ENCODE data around the gene FBXL16. TPM values are rescaled to one million over a fixed set of nuclear protein-coding genes. Genes with fewer than 3 reads are reported as not detected.

FBXL16 gene
- total RNA-seq, 1 donor from 2014 or later, result 0.13 TPM

DNA sequence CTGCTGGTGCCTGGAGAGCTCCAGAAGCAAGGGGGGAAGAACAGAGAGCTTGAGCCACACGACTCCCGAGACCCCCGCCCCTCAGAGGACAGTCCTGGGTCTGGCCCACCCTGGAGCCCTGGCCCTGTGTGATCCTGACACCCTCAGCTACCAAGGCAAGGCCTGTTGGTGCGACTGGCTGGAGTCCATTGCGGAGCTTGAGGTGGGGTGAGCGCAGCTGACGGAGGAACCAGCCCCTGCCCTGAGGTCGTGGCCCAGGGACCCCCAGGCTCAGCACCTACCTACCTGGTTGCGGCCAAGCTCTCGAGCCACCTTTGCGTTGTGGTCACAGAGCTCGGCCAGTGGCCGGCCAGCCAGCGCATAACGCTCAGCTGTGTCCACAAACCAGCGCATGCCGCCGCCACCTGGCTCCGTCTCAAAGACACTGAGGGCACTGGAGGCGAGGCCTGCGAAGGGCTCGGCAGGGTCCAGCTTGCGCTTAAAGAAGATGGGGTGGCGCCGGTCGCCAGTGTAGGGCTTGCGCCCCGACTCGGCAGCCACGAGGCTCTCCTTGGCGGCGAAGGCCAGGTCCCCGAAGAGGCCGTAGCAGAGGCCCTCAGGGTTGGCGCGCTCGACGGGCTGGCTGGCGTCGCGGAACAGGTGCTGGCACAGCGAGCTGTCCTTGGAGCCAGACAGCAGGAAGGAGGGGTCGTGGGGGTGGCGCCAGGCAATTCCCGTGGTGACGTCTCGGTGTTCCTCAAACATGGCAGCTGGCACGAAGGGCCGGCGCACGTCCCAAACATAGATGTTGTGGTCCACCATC lies 18.9 kb downstream of the FBXL16 start:
- H3K9ac ChIP-seq, result no peak overlapping the region
- H3K4me2 ChIP-seq, result no peak overlapping the region
- H3K27ac Mint-ChIP-seq, result no peak overlapping the region
- no peaks in the 10 kb centered on the region for H3K9me3 Mint-ChIP-seq
- H3K27me3 ChIP-seq, result peaks cover 13% of the 10 kb centered on the region
- peaks cover 8% of the 10 kb centered on the region for H3K4me1 ChIP-seq
- peaks cover 33% of the 10 kb centered on the region for H3K79me2 ChIP-seq (ENCODE audit: low read depth)
- H3K27ac ChIP-seq, result no peak overlapping the region
- H4K20me1 ChIP-seq (ENCODE audit: low read depth), result peaks cover 21% of the 10 kb centered on the region
- H3K9me3 ChIP-seq (ENCODE audit: low read depth), result no peaks in the 10 kb centered on the region
- no peak overlapping the region for H2AFZ ChIP-seq (replicated peaks)
- H3K4me3 Mint-ChIP-seq, result no peak overlapping the region
- H3F3A ChIP-seq (ENCODE audit: low read depth), result peaks cover 38% of the 10 kb centered on the region
- TF ChIP-seq, protein P1, sequence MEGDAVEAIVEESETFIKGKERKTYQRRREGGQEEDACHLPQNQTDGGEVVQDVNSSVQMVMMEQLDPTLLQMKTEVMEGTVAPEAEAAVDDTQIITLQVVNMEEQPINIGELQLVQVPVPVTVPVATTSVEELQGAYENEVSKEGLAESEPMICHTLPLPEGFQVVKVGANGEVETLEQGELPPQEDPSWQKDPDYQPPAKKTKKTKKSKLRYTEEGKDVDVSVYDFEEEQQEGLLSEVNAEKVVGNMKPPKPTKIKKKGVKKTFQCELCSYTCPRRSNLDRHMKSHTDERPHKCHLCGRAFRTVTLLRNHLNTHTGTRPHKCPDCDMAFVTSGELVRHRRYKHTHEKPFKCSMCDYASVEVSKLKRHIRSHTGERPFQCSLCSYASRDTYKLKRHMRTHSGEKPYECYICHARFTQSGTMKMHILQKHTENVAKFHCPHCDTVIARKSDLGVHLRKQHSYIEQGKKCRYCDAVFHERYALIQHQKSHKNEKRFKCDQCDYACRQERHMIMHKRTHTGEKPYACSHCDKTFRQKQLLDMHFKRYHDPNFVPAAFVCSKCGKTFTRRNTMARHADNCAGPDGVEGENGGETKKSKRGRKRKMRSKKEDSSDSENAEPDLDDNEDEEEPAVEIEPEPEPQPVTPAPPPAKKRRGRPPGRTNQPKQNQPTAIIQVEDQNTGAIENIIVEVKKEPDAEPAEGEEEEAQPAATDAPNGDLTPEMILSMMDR (IDR thresholded peaks at IDR 0.05), result no peak
- TF ChIP-seq EZH2phosphoT487 (IDR thresholded peaks at IDR 0.05), result no peak
- TF ChIP-seq EZH2 (IDR thresholded peaks at IDR 0.05), result no peak
- DNase-seq (ENCODE audit: low spot score), result no peak
- peaks cover 13% of the 10 kb centered on the region for H3K27me3 Mint-ChIP-seq (ENCODE audit: insufficient read depth, low read depth)
- H3K36me3 ChIP-seq, result peaks cover 2% of the 10 kb centered on the region
- H3K4me1 Mint-ChIP-seq, result peaks cover 27% of the 10 kb centered on the region
- H3K36me3 Mint-ChIP-seq, result peaks cover 3% of the 10 kb centered on the region
- no peak overlapping the region for H3K4me3 ChIP-seq

DNA sequence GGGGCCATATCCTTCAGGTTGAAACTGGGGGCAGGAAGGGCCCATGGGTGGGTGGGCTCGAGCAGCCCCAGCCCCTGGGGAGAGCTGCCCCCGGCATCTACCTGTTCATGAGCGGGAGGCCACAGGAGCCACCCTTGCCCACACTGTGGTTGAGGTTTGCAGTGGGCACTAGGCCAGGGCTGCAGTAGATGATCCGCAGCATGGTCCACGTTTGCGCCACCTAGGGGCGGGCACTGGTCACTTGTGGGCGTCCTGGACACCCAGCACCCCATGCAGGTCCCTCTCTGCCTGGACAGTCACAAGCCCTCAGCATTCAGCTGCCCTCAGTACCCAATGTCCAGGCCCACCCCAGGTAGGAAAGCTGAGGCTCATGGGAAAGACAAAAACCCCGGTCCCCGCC lies 19.6 kb downstream of the FBXL16 start:
- Histone ChIP-seq H3F3A (ENCODE audit: low read depth) (peaks cover 45% of the 10 kb centered on the region), H3K79me2 (ENCODE audit: low read depth) (peaks cover 40% of the 10 kb centered on the region), H3K9ac (no peak overlapping the region), H3K27ac (no peak overlapping the region), H3K4me2 (no peak overlapping the region), H3K4me1 (peaks cover 14% of the 10 kb centered on the region), H4K20me1 (ENCODE audit: low read depth) (peaks cover 28% of the 10 kb centered on the region), H2AFZ (replicated peaks) (no peak overlapping the region), H3K36me3 (peaks cover 2% of the 10 kb centered on the region), H3K9me3 (ENCODE audit: low read depth) (no peaks in the 10 kb centered on the region), H3K4me3 (no peak overlapping the region), H3K27me3 (peaks cover 6% of the 10 kb centered on the region)
- Mint-ChIP-seq H3K4me3 (peak overlapping the region; percentile 76), H3K27me3 (ENCODE audit: insufficient read depth, low read depth) (peaks cover 13% of the 10 kb centered on the region), H3K36me3 (peaks cover 3% of the 10 kb centered on the region), H3K27ac (no peak overlapping the region), H3K4me1 (peaks cover 34% of the 10 kb centered on the region), H3K9me3 (no peaks in the 10 kb centered on the region)
- peak; percentile 65 for DNase-seq (ENCODE audit: low spot score)
- TF ChIP-seq, protein P1 (IDR thresholded peaks at IDR 0.05), result peak; percentile 59
- no peak for TF ChIP-seq EZH2 (IDR thresholded peaks at IDR 0.05)

DNA sequence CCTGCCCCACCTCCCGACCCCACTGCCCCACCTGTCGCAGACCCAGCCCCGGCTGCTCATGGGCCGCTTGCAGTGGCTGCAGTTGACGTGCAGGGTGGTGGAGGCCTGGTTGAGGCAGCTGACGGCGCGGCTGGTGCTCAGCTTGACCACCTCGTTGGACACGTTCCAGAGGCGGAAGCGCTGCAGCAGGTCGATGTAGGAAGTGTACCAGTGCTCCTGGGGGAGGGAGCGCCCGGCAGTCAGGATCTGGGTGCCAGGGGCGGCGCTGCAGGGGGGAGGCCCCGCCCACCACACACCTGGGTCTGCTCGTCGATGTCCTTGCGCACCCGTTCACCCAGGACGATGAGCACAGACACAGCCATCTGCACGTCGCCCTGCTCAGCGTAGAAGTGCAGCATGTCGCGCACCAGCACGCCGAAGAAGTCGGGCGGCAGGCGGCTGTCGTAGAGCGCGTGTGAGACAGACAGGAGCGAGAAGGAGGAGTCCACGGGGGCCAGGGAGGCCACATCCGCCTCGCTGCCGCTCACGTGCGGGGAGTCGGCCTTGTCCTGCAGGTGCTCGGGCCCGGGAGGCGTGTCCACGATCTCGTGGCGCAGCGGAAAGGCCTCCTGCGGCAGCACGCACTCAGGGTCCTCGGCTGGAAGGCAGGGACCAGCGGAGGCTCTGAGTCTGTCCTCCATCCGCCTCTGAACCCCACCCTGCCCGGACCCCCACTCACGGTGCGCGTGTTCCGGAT lies 20.5 kb downstream of the FBXL16 start:
- no peak for DNase-seq (ENCODE audit: low spot score)
- Histone ChIP-seq H3K4me3 (no peak overlapping the region), H3K27me3 (no peaks in the 10 kb centered on the region), H3K4me2 (no peak overlapping the region), H3F3A (ENCODE audit: low read depth) (peaks cover 51% of the 10 kb centered on the region), H3K9ac (no peak overlapping the region), H3K9me3 (ENCODE audit: low read depth) (no peaks in the 10 kb centered on the region), H3K79me2 (ENCODE audit: low read depth) (peaks cover 43% of the 10 kb centered on the region), H3K36me3 (peaks cover 2% of the 10 kb centered on the region), H3K4me1 (peaks cover 14% of the 10 kb centered on the region), H3K27ac (no peak overlapping the region), H2AFZ (replicated peaks) (no peak overlapping the region), H4K20me1 (ENCODE audit: low read depth) (peaks cover 34% of the 10 kb centered on the region)
- Mint-ChIP-seq H3K27ac (no peak overlapping the region), H3K4me1 (peaks cover 30% of the 10 kb centered on the region), H3K4me3 (no peak overlapping the region), H3K36me3 (peaks cover 3% of the 10 kb centered on the region), H3K27me3 (ENCODE audit: insufficient read depth, low read depth) (peaks cover 13% of the 10 kb centered on the region), H3K9me3 (no peaks in the 10 kb centered on the region)
- TF ChIP-seq, protein P1 (IDR thresholded peaks at IDR 0.05), result no peak
- TF ChIP-seq EZH2 (IDR thresholded peaks at IDR 0.05) (no peak), EZH2phosphoT487 (IDR thresholded peaks at IDR 0.05) (no peak)
